Liver (tissue), 3 donors: Measurements from ENCODE around the gene NFE2L2.

Source experiments
- EGR1 ChIP-seq, 2 donors: IDR thresholded peaks; 2 replicates each; pipeline ENCODE4 v1.6.1; 2016 to 2018; ENCODE audit warnings: antibody characterized with exemption in 2 of 2, low read depth in 2 of 2
- GABPA ChIP-seq, 2 donors: IDR thresholded peaks in 1 of 2; conservative IDR thresholded peaks in 1 of 2; 2 replicates each; pipeline ENCODE4 v1.6.1; 2016; ENCODE audit warnings: antibody characterized with exemption in 2 of 2, mild to moderate bottlenecking in 1 of 2, moderate library complexity in 1 of 2
- NR2F2 ChIP-seq: IDR thresholded peaks from 2 replicates; pipeline ENCODE4 v1.6.1; 2016; ENCODE audit warnings: antibody characterized with exemption
- RAD21 ChIP-seq, 2 donors: IDR thresholded peaks; 2 replicates each; pipeline ENCODE4 v1.6.1; 2016; ENCODE audit warnings: antibody characterized with exemption in 2 of 2, mild to moderate bottlenecking in 2 of 2
- RXRA ChIP-seq, 2 donors: IDR thresholded peaks; 2 replicates each; pipeline ENCODE4 v1.6.1; 2017 to 2018; ENCODE audit warnings: antibody characterized with exemption in 2 of 2, mild to moderate bottlenecking in 1 of 2
- SP1 ChIP-seq: IDR thresholded peaks from 2 replicates; pipeline ENCODE4 v1.6.1; 2018; ENCODE audit warnings: antibody characterized with exemption, mild to moderate bottlenecking
- TAF1 ChIP-seq: conservative IDR thresholded peaks from 2 replicates; pipeline ENCODE4 v1.6.1; 2016; ENCODE audit warnings: antibody characterized with exemption, mild to moderate bottlenecking
- TF ChIP-seq, protein P1 (sequence below): fragments of 150-350 bp; IDR thresholded peaks from 2 replicates; pipeline ENCODE4 v1.5.1; 2017; ENCODE audit warnings: improper control_type of control experiment, low read depth, low read length; ENCODE audit not compliant: missing input control
- TF ChIP-seq, protein P2 (sequence below): IDR thresholded peaks from 2 replicates; pipeline ENCODE4 v1.6.1; 2016; ENCODE audit warnings: antibody characterized with exemption
- TF ChIP-seq, protein P3 (sequence below): IDR thresholded peaks from 2 replicates; pipeline ENCODE4 v1.6.1; 2016; ENCODE audit warnings: antibody characterized with exemption
- TF ChIP-seq, protein P4 (sequence below): IDR thresholded peaks from 2 replicates; pipeline ENCODE4 v1.6.1; 2016; ENCODE audit warnings: antibody characterized with exemption
- donor health status: healthy.
- donor health status: healthy.

DNA sequence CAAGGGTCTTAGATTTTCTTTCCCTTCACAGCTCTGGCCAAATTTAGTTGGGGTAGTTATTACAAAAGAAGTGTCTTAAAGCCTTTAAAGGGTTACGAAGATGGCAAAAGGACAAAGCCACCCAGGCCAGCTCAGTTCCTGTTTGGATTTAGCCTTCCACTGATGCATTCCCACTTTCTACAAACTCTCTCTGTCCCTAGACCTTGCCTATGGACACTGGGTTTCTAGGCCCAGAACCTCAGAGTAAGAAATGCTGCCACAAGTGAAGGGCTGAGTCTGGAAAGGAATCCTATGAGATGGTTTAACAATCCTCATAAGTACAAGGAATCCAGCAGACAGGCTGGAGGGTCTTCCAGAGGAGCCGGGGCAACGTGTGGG lies 13.4 kb downstream of the NFE2L2 start:
- TF ChIP-seq, protein P1, sequence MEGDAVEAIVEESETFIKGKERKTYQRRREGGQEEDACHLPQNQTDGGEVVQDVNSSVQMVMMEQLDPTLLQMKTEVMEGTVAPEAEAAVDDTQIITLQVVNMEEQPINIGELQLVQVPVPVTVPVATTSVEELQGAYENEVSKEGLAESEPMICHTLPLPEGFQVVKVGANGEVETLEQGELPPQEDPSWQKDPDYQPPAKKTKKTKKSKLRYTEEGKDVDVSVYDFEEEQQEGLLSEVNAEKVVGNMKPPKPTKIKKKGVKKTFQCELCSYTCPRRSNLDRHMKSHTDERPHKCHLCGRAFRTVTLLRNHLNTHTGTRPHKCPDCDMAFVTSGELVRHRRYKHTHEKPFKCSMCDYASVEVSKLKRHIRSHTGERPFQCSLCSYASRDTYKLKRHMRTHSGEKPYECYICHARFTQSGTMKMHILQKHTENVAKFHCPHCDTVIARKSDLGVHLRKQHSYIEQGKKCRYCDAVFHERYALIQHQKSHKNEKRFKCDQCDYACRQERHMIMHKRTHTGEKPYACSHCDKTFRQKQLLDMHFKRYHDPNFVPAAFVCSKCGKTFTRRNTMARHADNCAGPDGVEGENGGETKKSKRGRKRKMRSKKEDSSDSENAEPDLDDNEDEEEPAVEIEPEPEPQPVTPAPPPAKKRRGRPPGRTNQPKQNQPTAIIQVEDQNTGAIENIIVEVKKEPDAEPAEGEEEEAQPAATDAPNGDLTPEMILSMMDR = no peak
- TF ChIP-seq GABPA (IDR thresholded peaks at IDR 0.05 in 1 of 2, conservative IDR thresholded peaks at IDR 0.05 in 1 of 2) = no peak
- TF ChIP-seq, protein P2, sequence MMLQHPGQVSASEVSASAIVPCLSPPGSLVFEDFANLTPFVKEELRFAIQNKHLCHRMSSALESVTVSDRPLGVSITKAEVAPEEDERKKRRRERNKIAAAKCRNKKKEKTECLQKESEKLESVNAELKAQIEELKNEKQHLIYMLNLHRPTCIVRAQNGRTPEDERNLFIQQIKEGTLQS = no peak
- no peak for TF ChIP-seq EGR1 (IDR thresholded peaks at IDR 0.05; ENCODE audit: low read depth in 2 of 2)
- no peak for TF ChIP-seq NR2F2
- no peak for TF ChIP-seq RAD21 (IDR thresholded peaks at IDR 0.05)
- TF ChIP-seq RXRA (IDR thresholded peaks at IDR 0.05) = no peak
- no peak for TF ChIP-seq TAF1
- TF ChIP-seq, protein P3, sequence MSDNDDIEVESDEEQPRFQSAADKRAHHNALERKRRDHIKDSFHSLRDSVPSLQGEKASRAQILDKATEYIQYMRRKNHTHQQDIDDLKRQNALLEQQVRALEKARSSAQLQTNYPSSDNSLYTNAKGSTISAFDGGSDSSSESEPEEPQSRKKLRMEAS = no peak
- TF ChIP-seq SP1 = no peak
- TF ChIP-seq, protein P4, sequence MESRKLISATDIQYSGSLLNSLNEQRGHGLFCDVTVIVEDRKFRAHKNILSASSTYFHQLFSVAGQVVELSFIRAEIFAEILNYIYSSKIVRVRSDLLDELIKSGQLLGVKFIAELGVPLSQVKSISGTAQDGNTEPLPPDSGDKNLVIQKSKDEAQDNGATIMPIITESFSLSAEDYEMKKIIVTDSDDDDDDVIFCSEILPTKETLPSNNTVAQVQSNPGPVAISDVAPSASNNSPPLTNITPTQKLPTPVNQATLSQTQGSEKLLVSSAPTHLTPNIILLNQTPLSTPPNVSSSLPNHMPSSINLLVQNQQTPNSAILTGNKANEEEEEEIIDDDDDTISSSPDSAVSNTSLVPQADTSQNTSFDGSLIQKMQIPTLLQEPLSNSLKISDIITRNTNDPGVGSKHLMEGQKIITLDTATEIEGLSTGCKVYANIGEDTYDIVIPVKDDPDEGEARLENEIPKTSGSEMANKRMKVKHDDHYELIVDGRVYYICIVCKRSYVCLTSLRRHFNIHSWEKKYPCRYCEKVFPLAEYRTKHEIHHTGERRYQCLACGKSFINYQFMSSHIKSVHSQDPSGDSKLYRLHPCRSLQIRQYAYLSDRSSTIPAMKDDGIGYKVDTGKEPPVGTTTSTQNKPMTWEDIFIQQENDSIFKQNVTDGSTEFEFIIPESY = no peak
